HEK293T (cell line): Measurements from ENCODE around the gene ASPDH.

Experiments used
- NFRKB ChIP-seq: fragments of 450-650 bp; IDR thresholded peaks from 2 replicates; pipeline ENCODE4 v1.6.1; 2016; ENCODE audit warnings: mild to moderate bottlenecking, moderate library complexity
- ZNF384 ChIP-seq: fragments of 450-650 bp; IDR thresholded peaks from 2 replicates; pipeline ENCODE4 v1.6.1; 2016

DNA sequence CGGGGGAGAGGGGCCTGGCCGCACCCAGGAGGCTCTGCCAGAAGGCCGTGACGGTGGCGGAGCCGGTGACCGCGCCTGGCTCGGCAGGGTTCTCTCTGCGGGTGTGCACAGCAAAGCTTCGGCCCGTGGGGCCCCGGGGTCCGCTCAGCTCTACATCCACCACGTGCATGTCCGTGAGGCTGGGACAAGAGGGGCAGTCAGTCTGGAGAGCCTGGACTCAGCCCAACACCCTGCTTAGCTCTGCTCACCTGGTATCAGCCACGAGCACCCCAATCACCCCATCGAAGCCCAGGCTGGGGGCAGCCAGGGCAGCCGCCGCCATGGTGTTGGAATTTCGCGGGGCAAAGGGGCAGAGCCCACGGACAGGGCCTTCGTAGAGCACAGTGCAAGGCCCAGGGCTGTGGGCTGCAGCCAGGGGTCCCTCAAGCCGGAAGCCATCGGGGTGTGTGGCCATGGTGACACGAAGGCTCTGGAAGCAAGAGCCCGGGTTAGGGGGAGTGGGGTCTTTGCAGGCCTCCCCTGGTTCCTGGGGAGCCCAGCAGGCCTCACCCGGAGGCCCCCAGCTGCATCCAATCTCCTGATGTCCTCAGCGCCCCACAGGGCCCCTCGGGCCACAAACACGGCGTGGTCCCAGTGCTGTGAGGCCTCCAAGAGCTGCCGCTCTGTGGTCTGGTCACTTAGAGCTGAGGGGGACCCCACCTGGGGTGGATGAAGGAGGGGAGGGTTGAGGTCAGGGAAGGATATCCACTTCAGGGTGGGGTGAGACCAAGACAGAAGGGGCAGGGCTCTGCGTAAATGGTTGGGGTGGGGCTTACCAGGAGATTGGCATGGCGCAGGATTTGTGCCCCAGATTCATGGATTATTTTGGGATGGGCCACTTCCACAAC is 1.4 kb downstream of the ASPDH start:
- TF ChIP-seq NFRKB (no peak), ZNF384 (no peak)
